Measurements from ENCODE around the gene SLITRK3. TPM values are rescaled to one million over a fixed set of nuclear protein-coding genes. Genes with fewer than 3 reads are reported as not detected.

SLITRK3 gene, protein sequence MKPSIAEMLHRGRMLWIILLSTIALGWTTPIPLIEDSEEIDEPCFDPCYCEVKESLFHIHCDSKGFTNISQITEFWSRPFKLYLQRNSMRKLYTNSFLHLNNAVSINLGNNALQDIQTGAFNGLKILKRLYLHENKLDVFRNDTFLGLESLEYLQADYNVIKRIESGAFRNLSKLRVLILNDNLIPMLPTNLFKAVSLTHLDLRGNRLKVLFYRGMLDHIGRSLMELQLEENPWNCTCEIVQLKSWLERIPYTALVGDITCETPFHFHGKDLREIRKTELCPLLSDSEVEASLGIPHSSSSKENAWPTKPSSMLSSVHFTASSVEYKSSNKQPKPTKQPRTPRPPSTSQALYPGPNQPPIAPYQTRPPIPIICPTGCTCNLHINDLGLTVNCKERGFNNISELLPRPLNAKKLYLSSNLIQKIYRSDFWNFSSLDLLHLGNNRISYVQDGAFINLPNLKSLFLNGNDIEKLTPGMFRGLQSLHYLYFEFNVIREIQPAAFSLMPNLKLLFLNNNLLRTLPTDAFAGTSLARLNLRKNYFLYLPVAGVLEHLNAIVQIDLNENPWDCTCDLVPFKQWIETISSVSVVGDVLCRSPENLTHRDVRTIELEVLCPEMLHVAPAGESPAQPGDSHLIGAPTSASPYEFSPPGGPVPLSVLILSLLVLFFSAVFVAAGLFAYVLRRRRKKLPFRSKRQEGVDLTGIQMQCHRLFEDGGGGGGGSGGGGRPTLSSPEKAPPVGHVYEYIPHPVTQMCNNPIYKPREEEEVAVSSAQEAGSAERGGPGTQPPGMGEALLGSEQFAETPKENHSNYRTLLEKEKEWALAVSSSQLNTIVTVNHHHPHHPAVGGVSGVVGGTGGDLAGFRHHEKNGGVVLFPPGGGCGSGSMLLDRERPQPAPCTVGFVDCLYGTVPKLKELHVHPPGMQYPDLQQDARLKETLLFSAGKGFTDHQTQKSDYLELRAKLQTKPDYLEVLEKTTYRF
- polyA plus RNA-seq (ENCODE audit: insufficient read length in 10 of 10), result under 1 TPM in 8 of 10 donors, not detected in 2; 0.04 to 0.67 (median 0.37) TPM
- long read RNA-seq, donor 1, result 0 reads
- long read RNA-seq, donor 2, result 0 reads
- long read RNA-seq, donor 3, result 0 reads
- long read RNA-seq, donor 4, result 0 reads
- long read RNA-seq, donor 5, result 0 reads
- long read RNA-seq, donor 6, result 0 reads
- long read RNA-seq, donor 7, result 0 reads
- long read RNA-seq, donor 8, result 0 reads
- long read RNA-seq, donor 9, result 0 reads

GRCh38 chr3:165195640-165196576 is at the start of gene SLITRK3:
Gene SLITRK3, minus strand, starts transcription at chr3:165196384. Its CDS starts 5,554 bp downstream, at chr3:165190830.
- DNase-seq, result peak in 2 of 3 donors; percentile 7 to 65

DNA sequence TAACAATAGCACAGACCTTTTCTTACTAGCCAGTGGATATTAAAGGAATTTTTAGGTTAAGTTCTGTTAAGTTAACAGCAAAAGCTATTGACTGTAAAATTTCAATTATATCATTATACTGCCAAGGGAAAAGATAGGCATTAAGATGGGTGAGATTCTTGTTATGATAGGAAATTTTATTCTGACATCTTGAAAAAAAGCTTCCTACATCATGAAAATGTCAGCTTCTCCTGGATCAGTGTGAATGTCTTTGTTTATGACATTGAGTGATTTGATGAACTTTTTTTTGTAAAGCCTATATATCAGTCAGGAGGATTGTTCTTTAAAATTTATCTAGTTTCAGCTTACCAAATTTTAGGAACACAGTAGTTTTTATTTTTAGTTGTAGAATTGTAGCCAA is 47.4 kb upstream of the SLITRK3 start:
- no peak for DNase-seq

GRCh38 chr3:165233501-165234195 is 37.5 kb upstream of the SLITRK3 start:
- no peak for DNase-seq

DNA sequence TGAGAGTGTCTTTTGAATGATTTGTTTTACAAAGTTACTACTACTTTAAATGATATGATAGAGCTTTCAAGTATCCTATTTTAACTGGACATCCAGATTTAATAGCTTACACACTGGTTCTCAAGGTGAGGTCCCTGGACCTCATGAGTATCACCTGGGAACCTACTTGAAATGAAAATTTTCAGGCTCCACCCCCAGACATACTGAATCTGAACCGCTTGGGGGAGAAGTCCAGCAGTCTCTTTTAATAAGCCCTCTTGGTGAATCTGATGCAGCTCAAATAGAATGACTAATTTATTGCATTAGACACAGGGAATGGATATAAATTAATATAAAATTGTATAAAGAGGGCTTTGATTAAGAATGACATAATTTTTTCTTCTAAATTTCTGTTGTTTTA is 29.4 kb upstream of the SLITRK3 start:
- no peak for DNase-seq

DNA sequence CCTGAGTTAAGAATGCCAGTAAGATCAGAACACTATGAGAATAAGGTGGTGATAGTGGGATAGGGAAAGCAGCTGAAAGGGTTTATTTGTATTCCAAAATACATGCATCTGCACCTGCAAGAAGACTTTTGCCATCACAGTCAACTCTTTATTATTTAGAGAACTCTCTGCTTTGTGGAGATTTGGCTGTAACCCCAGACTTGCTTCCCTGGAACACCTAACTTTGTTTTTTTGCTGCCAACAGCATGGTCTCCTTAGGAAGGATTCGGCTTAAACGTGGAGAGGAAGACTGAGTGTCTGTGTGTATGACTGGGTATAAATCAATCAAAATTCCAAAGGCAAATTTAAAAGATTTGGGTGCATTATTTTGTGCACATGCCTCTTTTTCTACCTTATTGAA is 21.6 kb upstream of the SLITRK3 start:
- DNase-seq, result no peak

- DNase-seq, result no peak
These were observed 16.4 kb upstream of the SLITRK3 start for GRCh38 chr3:165212580-165212979.

DNA sequence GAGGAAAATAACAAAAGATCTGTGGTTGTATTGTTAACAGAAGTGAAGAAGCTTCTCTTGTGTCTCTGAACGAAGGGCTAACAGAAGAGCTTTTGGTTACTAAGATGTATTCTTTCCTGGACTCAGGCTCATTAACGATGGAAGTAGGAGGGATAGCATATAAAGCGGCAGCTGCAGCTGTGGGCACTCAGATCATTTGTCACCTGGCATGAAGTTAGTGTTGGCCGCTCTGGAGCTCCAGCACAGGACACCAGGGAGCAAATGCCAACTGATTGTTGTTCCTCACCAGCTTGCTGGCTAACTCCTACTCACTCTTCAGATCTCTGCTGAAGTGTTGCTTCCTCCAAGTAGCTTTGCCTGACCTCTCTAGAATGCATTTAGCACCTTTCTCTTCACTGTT is 15.5 kb upstream of the SLITRK3 start:
- no peak for DNase-seq

DNA sequence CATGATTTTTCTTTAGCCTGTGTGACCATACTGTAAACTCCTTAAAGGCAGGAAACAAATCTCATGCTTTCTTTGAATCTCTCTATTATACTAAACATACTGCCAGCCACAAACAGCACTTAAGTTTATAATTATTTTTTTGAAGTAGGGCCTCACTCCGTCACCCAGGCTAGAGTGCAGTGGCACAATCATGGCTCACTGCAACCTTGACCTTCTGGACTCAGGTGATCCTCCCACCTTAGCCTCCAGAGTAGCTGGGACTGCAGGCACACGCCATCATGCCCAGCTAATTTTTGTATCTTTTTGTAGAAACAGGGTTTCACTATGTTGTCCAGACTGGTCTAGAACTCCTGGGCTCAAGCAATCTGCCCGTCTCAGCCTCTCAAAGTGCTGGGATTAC is 14.5 kb upstream of the SLITRK3 start:
- no peak for DNase-seq

- DNase-seq, result no peak
These were observed 13.9 kb upstream of the SLITRK3 start for GRCh38 chr3:165210132-165210531.

GRCh38 chr3:165206454-165207266 is 10.5 kb upstream of the SLITRK3 start:
- peak; percentile 84 to 93 (median 90) for DNase-seq

DNA sequence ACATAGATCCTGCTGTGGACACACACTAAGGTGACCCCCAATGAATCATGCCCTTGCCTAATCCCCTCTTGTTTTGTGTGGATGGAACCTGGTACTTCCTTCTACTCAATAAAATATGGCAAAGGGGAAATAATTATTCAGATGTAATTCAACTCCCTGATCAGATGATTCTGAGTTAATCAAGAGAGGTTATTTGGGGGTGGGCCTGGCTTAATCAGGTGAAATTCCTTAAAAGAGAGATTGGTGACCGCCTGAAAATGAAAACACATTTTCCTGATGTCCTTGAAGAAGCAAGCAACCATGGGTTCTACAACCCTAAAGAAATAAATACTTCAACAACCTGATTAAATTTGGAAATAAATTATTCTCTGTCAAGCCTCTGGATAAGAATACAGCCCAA is 8.3 kb upstream of the SLITRK3 start:
- DNase-seq, result no peak

GRCh38 chr3:165202995-165203394 is 6.8 kb upstream of the SLITRK3 start:
- DNase-seq, result no peak

DNA sequence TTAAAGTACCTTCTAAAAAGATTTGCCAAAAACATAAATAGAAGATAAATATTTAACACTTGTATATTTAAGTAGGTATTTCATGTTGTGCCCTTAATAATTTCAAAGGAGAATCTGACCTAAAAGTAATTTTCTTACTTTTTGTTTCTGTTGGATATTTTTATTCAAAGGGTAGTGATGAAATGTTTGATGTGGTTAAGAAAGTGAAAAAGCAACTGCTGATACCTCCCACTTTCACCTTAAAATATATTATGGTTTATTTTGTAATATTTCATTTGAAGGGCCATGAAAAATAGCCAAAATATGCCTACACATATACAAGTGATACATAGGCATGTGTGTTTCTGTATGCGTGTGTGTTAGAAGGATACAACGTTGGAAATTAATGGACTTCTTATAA is 5.8 kb upstream of the SLITRK3 start:
- DNase-seq, result no peak

- peak in 1 of 3 donors; percentile 17 for DNase-seq
These were observed 1.3 kb upstream of the SLITRK3 start for GRCh38 chr3:165197481-165197800.

- peak in 2 of 3 donors; percentile 35 to 62 for DNase-seq
These were observed 645 bp upstream of the SLITRK3 start for GRCh38 chr3:165196577-165197480.

DNA sequence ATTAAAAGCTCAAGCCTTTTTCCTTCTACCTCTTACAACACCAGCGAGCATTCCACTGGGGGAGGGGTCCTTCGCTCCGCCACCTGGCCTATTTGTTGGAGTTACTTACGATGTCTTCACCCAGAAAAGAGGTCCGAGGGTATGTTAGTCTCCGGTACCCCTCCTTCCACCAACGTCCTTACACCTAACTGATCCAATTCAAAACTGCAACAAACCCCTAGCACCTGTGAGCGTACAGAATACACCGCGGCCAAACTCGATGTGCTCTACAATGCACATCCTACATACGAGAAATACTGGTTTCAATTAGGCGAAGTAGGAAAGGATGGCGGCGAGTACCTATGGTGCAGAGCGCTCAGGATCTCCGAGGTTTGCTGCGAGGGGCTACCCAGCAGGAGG is 944 bp downstream of the SLITRK3 start:
- peak in 2 of 3 donors; percentile 8 to 62 for DNase-seq

- peak in 1 of 3 donors; percentile 59 for DNase-seq
These were observed 1.5 kb downstream of the SLITRK3 start for GRCh38 chr3:165194511-165195240.
